Liver (tissue), 9 donors: Measurements from ENCODE around the gene HMGN3. TPM values are rescaled to one million over a fixed set of nuclear protein-coding genes. Genes with fewer than 3 reads are reported as not detected.

Experiments used
- DNase-seq: peaks from one replicate; pipeline ENCODE4 v3.0.0-alpha.2; 2017; ENCODE audit warnings: low spot score
- H3K27ac ChIP-seq, 2 donors: one replicate each; pipeline ENCODE4 v1.7.0; 2013; ENCODE audit warnings: inconsistent platforms in 2 of 2, low read length in 2 of 2, control low read depth in 1 of 2, low read depth in 1 of 2, mild to moderate bottlenecking in 1 of 2
- H3K27me3 ChIP-seq, 4 donors: one replicate each; pipeline versions ENCODE4 v1.6.1 to v1.7.0; 2013; ENCODE audit warnings: low read length in 3 of 4, inconsistent platforms in 1 of 4, mild to moderate bottlenecking in 1 of 4, moderate library complexity in 1 of 4; ENCODE audit not compliant: control insufficient read depth in 4 of 4, insufficient read depth in 4 of 4
- H3K36me3 ChIP-seq, 4 donors: one replicate each; pipeline versions ENCODE4 v1.6.1 to v1.7.0; 2013; ENCODE audit warnings: low read length in 3 of 4, mild to moderate bottlenecking in 3 of 4, low read depth in 1 of 4, moderate library complexity in 1 of 4; ENCODE audit not compliant: control insufficient read depth in 4 of 4, insufficient read depth in 3 of 4
- H3K4me1 ChIP-seq, 4 donors: one replicate each; pipeline versions ENCODE4 v1.6.1 to v1.7.0; 2013; ENCODE audit warnings: low read length in 3 of 4, mild to moderate bottlenecking in 3 of 4, moderate library complexity in 1 of 4; ENCODE audit not compliant: control insufficient read depth in 4 of 4, insufficient read depth in 4 of 4
- H3K4me3 ChIP-seq, 3 donors: one replicate each; pipeline versions ENCODE4 v1.6.1 to v1.7.0; 2013; ENCODE audit warnings: low read length in 3 of 3, control low read depth in 1 of 3, low read depth in 1 of 3, mild to moderate bottlenecking in 1 of 3
- H3K9ac ChIP-seq, 2 donors: one replicate each; pipeline ENCODE4 v1.7.0; 2013; ENCODE audit warnings: low read length in 2 of 2, mild to moderate bottlenecking in 2 of 2, moderate library complexity in 2 of 2, control low read depth in 1 of 2, low read depth in 1 of 2
- H3K9me3 ChIP-seq, 4 donors: one replicate each; pipeline versions ENCODE4 v1.6.1 to v1.7.0; 2013; ENCODE audit warnings: low read length in 3 of 4; ENCODE audit not compliant: control insufficient read depth in 4 of 4
- ATF3 ChIP-seq: IDR thresholded peaks from 2 replicates; pipeline ENCODE4 v1.6.1; 2016; ENCODE audit warnings: antibody characterized with exemption
- CTCF ChIP-seq: fragments of 150-350 bp; IDR thresholded peaks from 2 replicates; pipeline ENCODE4 v1.5.1; 2017; ENCODE audit warnings: improper control_type of control experiment, low read depth, low read length; ENCODE audit not compliant: missing input control
- EGR1 ChIP-seq, 2 donors: IDR thresholded peaks; 2 replicates each; pipeline ENCODE4 v1.6.1; 2016 to 2018; ENCODE audit warnings: antibody characterized with exemption in 2 of 2, low read depth in 2 of 2
- FOXA1 ChIP-seq: IDR thresholded peaks from 2 replicates; pipeline ENCODE4 v1.6.1; 2016; ENCODE audit warnings: antibody characterized with exemption
- FOXA2 ChIP-seq: IDR thresholded peaks from 2 replicates; pipeline ENCODE4 v1.6.1; 2016; ENCODE audit warnings: antibody characterized with exemption
- GABPA ChIP-seq, 2 donors: IDR thresholded peaks in 1 of 2; conservative IDR thresholded peaks in 1 of 2; 2 replicates each; pipeline ENCODE4 v1.6.1; 2016; ENCODE audit warnings: antibody characterized with exemption in 2 of 2, mild to moderate bottlenecking in 1 of 2, moderate library complexity in 1 of 2
- HNF4A ChIP-seq, 2 donors: conservative IDR thresholded peaks; 2 replicates each; pipeline ENCODE4 v1.6.1; 2016; ENCODE audit warnings: antibody characterized with exemption in 2 of 2, mild to moderate bottlenecking in 2 of 2
- HNF4G ChIP-seq: IDR thresholded peaks from 2 replicates; pipeline ENCODE4 v1.6.1; 2016; ENCODE audit warnings: antibody characterized with exemption
- JUND ChIP-seq, 2 donors: IDR thresholded peaks; 2 replicates each; pipeline ENCODE4 v1.6.1; 2016; ENCODE audit warnings: antibody characterized with exemption in 2 of 2
- NR2F2 ChIP-seq: IDR thresholded peaks from 2 replicates; pipeline ENCODE4 v1.6.1; 2016; ENCODE audit warnings: antibody characterized with exemption
- SP1 ChIP-seq: IDR thresholded peaks from 2 replicates; pipeline ENCODE4 v1.6.1; 2018; ENCODE audit warnings: antibody characterized with exemption, mild to moderate bottlenecking
- YY1 ChIP-seq: IDR thresholded peaks from 2 replicates; pipeline ENCODE4 v1.6.1; 2016; ENCODE audit warnings: antibody characterized with exemption, mild to moderate bottlenecking
- WGBS: extraction: QIAGEN DNeasy Blood & Tissue Kit; methylation state at CpG from one replicate; pipeline ENCODE4 v1.1.7; 2013; 5-methylcytosine and 5-hydroxymethylcytosine counted together
- polyA plus RNA-seq, 2 donors: library from polyadenylated mRNA; stranded (reverse) in 1 of 2; unstranded in 1 of 2; fragments of 200-250 nt in 1 of 2; fragments of >200 nt in 1 of 2; fragmentation: Nextera tagmentation in 1 of 2; extraction: Ambion mirVana in 1 of 2; gene quantifications; one replicate each; pipeline versions ENCODE4 v1.2.1 to v1.2.3, GENCODE V29; 2013 to 2015
- total RNA-seq, 2 donors: library from RNA; depleted of rRNA; stranded (reverse); fragments of >200 nt; gene quantifications; one replicate each; pipeline ENCODE4 v1.2.3, GENCODE V29; 2014
- TF ChIP-seq, protein P1 (sequence below): IDR thresholded peaks from 2 replicates; pipeline ENCODE4 v1.6.1; 2016; ENCODE audit warnings: antibody characterized with exemption, mild to moderate bottlenecking
- TF ChIP-seq, protein P2 (sequence below): IDR thresholded peaks from 2 replicates; pipeline ENCODE4 v1.6.1; 2016; ENCODE audit warnings: antibody characterized with exemption
- donor health status: healthy.
- donor health status: healthy.
- donor health status: healthy.
- donor health status: healthy.
- donor health status: healthy.

Gene HMGN3
- total and polyA plus RNA-seq, 4 donors = 26.7 to 112 (median 44.3) TPM

- Histone ChIP-seq H3K4me1 (no peaks in the 10 kb centered on the region), H3K9ac (no peak overlapping the region), H3K27ac (no peak overlapping the region), H3K36me3 (no peaks in the 10 kb centered on the region), H3K4me3 (no peak overlapping the region), H3K9me3 (no peaks in the 10 kb centered on the region), H3K27me3 (no peaks in the 10 kb centered on the region)
- TF ChIP-seq FOXA1 (no peak), HNF4G (no peak)
- TF ChIP-seq, protein P1, sequence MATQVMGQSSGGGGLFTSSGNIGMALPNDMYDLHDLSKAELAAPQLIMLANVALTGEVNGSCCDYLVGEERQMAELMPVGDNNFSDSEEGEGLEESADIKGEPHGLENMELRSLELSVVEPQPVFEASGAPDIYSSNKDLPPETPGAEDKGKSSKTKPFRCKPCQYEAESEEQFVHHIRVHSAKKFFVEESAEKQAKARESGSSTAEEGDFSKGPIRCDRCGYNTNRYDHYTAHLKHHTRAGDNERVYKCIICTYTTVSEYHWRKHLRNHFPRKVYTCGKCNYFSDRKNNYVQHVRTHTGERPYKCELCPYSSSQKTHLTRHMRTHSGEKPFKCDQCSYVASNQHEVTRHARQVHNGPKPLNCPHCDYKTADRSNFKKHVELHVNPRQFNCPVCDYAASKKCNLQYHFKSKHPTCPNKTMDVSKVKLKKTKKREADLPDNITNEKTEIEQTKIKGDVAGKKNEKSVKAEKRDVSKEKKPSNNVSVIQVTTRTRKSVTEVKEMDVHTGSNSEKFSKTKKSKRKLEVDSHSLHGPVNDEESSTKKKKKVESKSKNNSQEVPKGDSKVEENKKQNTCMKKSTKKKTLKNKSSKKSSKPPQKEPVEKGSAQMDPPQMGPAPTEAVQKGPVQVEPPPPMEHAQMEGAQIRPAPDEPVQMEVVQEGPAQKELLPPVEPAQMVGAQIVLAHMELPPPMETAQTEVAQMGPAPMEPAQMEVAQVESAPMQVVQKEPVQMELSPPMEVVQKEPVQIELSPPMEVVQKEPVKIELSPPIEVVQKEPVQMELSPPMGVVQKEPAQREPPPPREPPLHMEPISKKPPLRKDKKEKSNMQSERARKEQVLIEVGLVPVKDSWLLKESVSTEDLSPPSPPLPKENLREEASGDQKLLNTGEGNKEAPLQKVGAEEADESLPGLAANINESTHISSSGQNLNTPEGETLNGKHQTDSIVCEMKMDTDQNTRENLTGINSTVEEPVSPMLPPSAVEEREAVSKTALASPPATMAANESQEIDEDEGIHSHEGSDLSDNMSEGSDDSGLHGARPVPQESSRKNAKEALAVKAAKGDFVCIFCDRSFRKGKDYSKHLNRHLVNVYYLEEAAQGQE = no peak
- WGBS = 91% methylated on average over 5 of the region's 5 CpGs
- DNase-seq = no peak
These were observed 64.1 kb downstream of the HMGN3 start for GRCh38 chr6:79170431-79170830.

DNA sequence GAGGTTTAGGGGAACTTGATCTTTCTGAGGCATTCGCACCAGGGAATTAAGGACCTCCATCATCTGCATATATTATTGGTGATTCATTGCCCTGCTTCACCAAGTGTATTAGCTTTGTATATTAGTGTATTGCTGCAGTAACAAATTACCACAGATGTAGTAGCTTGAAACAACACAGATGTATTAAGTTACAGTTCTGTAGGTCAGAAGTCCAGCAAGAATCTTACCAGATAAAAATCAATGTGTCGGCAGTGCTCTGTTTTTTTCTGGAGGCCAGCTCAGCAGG, 65.8 kb downstream of the HMGN3 start:
- H3K4me3 ChIP-seq = no peak overlapping the region
- no peak for DNase-seq
- no peak overlapping the region for H3K9ac ChIP-seq
- no peaks in the 10 kb centered on the region for H3K4me1 ChIP-seq
- WGBS = 77% methylated on average over 2 of the region's 2 CpGs
- no peaks in the 10 kb centered on the region for H3K9me3 ChIP-seq
- TF ChIP-seq YY1 (no peak), HNF4A (conservative IDR thresholded peaks at IDR 0.05) (no peak), CTCF (no peak), EGR1 (IDR thresholded peaks at IDR 0.05; ENCODE audit: low read depth in 2 of 2) (no peak), JUND (IDR thresholded peaks at IDR 0.05) (no peak), SP1 (no peak), FOXA1 (no peak), FOXA2 (no peak), ATF3 (no peak), NR2F2 (no peak), GABPA (IDR thresholded peaks at IDR 0.05 in 1 of 2, conservative IDR thresholded peaks at IDR 0.05 in 1 of 2) (no peak)
- TF ChIP-seq, protein P2, sequence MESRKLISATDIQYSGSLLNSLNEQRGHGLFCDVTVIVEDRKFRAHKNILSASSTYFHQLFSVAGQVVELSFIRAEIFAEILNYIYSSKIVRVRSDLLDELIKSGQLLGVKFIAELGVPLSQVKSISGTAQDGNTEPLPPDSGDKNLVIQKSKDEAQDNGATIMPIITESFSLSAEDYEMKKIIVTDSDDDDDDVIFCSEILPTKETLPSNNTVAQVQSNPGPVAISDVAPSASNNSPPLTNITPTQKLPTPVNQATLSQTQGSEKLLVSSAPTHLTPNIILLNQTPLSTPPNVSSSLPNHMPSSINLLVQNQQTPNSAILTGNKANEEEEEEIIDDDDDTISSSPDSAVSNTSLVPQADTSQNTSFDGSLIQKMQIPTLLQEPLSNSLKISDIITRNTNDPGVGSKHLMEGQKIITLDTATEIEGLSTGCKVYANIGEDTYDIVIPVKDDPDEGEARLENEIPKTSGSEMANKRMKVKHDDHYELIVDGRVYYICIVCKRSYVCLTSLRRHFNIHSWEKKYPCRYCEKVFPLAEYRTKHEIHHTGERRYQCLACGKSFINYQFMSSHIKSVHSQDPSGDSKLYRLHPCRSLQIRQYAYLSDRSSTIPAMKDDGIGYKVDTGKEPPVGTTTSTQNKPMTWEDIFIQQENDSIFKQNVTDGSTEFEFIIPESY = no peak
- TF ChIP-seq, protein P1 = no peak
- H3K36me3 ChIP-seq = no peaks in the 10 kb centered on the region
- H3K27me3 ChIP-seq = no peaks in the 10 kb centered on the region
- no peak overlapping the region for H3K27ac ChIP-seq
